RWPE1 (cell line): ENCODE measurements around the gene CEP128.

Experiments used
- CTCF ChIA-PET: fragments of 350-600 bp; sonication (Branson Sonifier 250); formaldehyde crosslinking; extraction: SDS; loops from one replicate; lab custom pipeline; 2021; lab: Yijun Ruan, JAX
- POLR2A ChIA-PET: fragments of 400-600 bp; formaldehyde crosslinking; extraction: SDS; loops from one replicate; lab custom pipeline; 2020; ENCODE audit warnings: antibody characterized with exemption; ENCODE audit not compliant: low non-redundant PET; lab: Yijun Ruan, JAX
- DNase-seq: peaks from one replicate; pipeline ENCODE4 v3.0.0; 2012; ENCODE audit warnings: low spot score
- H3K27ac ChIP-seq: fragments of 450-650 bp; 2 replicates; pipeline ENCODE4 v1.5.1; 2017
- TF ChIP-seq, protein P1 (sequence below): fragments of 450-650 bp; conservative IDR thresholded peaks from 2 replicates; pipeline ENCODE4 v1.5.1; 2017; ENCODE audit warnings: low read depth, mild to moderate bottlenecking

CEP128 gene

DNA sequence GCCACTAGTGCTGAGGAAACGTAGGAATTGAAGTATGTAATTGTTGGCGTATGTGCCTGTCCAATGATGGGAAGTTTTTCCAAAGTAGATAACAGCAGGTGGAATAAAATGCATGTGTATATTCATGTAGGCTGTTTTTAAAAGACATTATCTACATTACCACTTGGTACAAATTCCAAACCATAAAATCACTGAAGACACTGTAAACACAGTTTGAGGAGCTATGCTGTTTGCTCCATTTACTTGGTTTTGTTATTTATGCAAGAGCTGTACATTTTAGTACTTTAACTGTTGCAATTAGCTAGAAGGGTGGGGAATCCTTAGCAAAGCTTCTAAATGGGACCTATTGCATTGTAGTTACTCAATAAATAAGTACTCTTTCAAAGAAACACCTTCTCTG is 455.8 kb downstream of the CEP128 start:
- ChIA-PET CTCF (no interaction called here), POLR2A (no interaction called here)
- DNase-seq: no peak
- TF ChIP-seq, protein P1, sequence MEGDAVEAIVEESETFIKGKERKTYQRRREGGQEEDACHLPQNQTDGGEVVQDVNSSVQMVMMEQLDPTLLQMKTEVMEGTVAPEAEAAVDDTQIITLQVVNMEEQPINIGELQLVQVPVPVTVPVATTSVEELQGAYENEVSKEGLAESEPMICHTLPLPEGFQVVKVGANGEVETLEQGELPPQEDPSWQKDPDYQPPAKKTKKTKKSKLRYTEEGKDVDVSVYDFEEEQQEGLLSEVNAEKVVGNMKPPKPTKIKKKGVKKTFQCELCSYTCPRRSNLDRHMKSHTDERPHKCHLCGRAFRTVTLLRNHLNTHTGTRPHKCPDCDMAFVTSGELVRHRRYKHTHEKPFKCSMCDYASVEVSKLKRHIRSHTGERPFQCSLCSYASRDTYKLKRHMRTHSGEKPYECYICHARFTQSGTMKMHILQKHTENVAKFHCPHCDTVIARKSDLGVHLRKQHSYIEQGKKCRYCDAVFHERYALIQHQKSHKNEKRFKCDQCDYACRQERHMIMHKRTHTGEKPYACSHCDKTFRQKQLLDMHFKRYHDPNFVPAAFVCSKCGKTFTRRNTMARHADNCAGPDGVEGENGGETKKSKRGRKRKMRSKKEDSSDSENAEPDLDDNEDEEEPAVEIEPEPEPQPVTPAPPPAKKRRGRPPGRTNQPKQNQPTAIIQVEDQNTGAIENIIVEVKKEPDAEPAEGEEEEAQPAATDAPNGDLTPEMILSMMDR: no peak
- H3K27ac ChIP-seq: no peak overlapping the region

DNA sequence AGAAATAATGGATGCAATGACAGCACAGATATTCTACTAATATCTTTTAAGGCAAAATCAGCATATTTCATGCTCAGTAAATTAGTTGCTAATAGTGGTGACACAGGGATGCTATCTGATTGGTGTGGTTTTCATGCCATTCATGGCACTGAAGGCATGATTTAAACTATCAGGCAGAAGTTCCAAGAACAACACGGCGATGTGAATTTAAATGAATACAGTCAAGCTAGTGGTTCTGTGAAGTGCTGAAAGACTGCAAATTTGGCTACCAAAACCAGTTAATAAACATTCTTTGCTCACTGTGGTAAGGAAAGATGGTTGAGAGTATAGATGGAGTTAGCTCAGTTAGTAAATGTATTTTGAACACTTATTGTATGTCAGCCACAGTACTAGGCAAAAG is 458.2 kb downstream of the CEP128 start:
- POLR2A ChIA-PET: no interaction called here
- CTCF ChIA-PET: interaction anchor here (1.2 kb wide), 1 partner anchor 10 kb away, joined by 3 read pairs; no protein-coding TSS in a partner anchor
- H3K27ac ChIP-seq: no peak overlapping the region
- TF ChIP-seq, protein P1: no peak
- DNase-seq: no peak

DNA sequence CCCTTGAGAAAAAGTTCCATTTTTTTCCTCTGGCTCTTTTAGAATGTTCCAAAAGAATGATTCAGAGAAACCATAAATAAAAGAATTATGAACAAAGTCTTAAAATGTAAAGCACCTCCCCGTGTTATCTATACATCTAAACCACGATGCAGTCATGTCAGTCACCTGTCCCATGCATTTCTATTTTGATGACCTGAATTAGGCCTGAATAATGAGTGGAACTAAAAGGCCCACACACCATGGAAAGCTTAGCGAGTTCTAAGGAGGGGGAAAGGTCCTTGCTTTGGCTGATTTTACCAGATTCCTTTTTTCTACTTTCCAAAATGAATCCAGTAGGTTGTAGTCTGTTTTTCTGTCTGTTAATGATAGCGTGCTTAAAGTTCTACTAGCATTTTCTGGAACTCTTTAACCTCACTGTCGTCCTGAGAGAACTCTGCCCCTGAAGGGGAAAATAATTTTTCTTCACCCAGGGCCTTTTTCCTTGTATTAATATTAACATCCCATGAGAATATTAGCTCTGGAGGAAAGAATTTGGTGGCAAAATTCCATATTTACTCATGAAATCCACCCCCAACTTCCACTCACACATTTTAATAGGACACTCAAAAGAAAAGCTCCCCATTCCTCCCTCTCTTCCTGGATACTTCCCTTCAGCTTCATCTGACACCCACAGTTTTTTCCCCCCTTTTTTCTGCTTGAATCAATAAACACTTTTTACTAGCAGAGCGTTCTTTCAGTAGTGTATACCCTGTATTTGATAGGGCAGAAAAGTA is 464.0 kb downstream of the CEP128 start:
- ChIA-PET POLR2A (no interaction called here), CTCF (no interaction called here)
- TF ChIP-seq, protein P1: no peak
- DNase-seq: no peak
- H3K27ac ChIP-seq: no peak overlapping the region

DNA sequence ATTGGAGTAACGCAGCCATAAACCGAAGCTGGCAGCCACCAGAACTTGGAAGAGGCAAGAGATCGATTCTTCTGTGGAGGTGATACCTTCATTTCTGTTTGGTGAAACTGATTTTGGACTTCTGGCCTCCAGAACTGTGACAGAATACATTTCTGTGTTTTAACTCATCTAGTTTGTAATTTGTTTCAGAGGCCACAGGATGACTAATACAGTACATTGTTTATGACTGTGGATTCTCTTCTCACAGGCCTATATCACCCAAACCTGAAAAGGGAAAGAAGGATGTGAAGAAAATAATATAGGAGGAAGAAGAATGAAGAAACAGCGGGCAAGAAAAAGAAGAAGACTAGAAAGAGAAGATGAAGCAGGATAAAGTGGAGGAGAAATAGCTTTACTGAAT is 466.5 kb downstream of the CEP128 start:
- ChIA-PET POLR2A (no interaction called here), CTCF (no interaction called here)
- TF ChIP-seq, protein P1: no peak
- no peak for DNase-seq
- H3K27ac ChIP-seq: no peak overlapping the region

DNA sequence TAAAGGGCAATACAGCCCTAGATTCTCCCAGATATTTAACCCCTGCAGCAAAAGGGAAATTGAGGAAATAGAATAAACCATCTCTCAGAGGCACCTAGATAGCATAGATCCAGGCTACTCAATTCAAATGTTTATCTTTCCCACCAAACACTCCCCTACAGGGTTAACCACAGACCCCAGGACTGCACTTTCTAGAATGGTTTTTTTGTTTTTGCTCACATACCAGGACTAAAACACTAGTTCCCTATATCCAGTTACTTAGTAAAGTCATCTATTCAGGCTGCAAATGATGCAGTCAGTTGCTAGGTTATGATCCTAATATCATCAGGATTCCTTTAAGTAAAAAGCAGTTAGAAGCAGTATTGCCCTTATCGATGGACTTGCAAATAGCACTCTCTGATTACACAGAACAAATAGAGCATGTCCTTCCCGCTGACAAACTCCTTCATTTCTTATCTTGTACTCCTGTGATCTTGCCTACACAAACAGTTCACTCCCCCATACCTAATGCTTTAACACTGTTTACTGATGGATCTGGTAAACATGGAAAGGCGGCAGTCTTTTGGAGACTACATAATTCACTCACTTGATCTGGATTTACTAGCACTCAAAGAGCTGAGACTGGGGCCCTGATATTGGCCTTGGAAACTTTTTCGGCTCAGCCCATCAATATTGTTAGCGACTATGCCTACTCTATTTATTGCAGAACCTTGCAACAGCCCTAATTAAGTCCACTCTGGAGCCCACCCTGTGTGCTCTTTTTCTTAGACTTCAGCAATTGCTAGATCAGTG is 473.0 kb downstream of the CEP128 start:
- H3K27ac ChIP-seq: no peak overlapping the region
- ChIA-PET POLR2A (no interaction called here), CTCF (no interaction called here)
- DNase-seq: no peak
- TF ChIP-seq, protein P1: no peak

DNA sequence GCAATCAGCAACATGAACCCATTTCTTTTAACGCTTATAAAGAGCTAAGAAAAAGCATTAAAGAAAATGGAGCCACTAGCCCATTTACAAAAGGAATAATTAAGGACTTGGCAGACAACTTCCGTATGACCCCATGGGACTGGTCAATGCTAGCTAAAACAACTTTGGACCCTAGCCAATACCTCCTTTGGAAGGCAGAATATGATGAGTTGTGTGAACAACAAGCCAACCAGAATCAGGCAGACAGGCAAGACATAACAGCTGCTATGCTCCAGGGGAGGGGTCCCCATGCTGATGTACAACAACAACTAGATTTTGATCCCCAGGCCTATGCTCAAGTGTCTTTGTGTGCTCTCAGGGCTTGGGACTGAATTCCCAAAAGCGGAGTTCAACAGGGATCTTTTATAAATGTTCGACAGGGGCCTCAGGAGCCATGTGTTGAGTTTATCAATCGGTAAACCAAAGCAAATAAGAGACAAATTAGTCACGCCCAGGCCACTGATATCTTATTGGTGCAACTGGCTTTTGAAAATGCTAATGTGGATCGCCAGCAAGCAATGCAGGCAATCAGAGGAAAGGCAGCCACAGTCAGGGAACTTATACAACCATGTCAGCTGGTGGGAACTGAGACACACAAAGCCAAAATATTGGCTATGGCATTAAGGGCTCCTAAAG is 475.9 kb downstream of the CEP128 start:
- H3K27ac ChIP-seq: no peak overlapping the region
- TF ChIP-seq, protein P1: no peak
- no peak for DNase-seq
- POLR2A ChIA-PET: no interaction called here
- CTCF ChIA-PET: no interaction called here
